Panc1 (cell line): ENCODE measurements around the gene RPS18.

Experiments
- POLR2AphosphoS5 ChIP-seq: IDR thresholded peaks from 2 replicates; pipeline ENCODE4 v1.6.1; 2012; ENCODE audit warnings: mild to moderate bottlenecking, low read depth, low read length, moderate library complexity
- TCF7L2 ChIP-seq: IDR thresholded peaks from 2 replicates; pipeline ENCODE4 v1.6.1; 2011; ENCODE audit warnings: mild to moderate bottlenecking, low read depth, low read length, inconsistent platforms
- TF ChIP-seq, protein P1 (sequence below): fragments of 450-650 bp; IDR thresholded peaks from 2 replicates; pipeline ENCODE4 v1.5.1; 2017; ENCODE audit warnings: mild to moderate bottlenecking

- TF ChIP-seq TCF7L2 (no peak), POLR2AphosphoS5 (no peak)
- TF ChIP-seq, protein P1, sequence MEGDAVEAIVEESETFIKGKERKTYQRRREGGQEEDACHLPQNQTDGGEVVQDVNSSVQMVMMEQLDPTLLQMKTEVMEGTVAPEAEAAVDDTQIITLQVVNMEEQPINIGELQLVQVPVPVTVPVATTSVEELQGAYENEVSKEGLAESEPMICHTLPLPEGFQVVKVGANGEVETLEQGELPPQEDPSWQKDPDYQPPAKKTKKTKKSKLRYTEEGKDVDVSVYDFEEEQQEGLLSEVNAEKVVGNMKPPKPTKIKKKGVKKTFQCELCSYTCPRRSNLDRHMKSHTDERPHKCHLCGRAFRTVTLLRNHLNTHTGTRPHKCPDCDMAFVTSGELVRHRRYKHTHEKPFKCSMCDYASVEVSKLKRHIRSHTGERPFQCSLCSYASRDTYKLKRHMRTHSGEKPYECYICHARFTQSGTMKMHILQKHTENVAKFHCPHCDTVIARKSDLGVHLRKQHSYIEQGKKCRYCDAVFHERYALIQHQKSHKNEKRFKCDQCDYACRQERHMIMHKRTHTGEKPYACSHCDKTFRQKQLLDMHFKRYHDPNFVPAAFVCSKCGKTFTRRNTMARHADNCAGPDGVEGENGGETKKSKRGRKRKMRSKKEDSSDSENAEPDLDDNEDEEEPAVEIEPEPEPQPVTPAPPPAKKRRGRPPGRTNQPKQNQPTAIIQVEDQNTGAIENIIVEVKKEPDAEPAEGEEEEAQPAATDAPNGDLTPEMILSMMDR = no peak
Measured at GRCh38 chr6:33280539-33280938, 8.7 kb downstream of the RPS18 start.
